Neural cell (in vitro differentiated cells): ENCODE measurements around the gene CA12.

Experiments used
- CTCF ChIP-seq: fragments of 450-650 bp; IDR thresholded peaks from 2 replicates; pipeline ENCODE4 v1.5.1; 2014; ENCODE audit warnings: antibody characterized with exemption, mild to moderate bottlenecking, moderate library complexity; ENCODE audit not compliant: poor library complexity, severe bottlenecking
- EP300 ChIP-seq: fragments of 450-650 bp; conservative IDR thresholded peaks from 2 replicates; pipeline ENCODE4 v1.6.1; 2014; ENCODE audit warnings: antibody characterized with exemption, mild to moderate bottlenecking, moderate library complexity; ENCODE audit not compliant: poor library complexity, severe bottlenecking
- MXI1 ChIP-seq: fragments of 450-650 bp; conservative IDR thresholded peaks from 2 replicates; pipeline ENCODE4 v1.6.1; 2014; ENCODE audit warnings: antibody characterized with exemption, mild to moderate bottlenecking; ENCODE audit not compliant: poor library complexity, severe bottlenecking

GRCh38 chr15:63407612-63408011, 26.0 kb upstream of the CA12 start:
- TF ChIP-seq MXI1 (no peak), CTCF (no peak), EP300 (no peak)
